Caco-2 (cell line): ENCODE measurements around the gene KAT7. TPM values are rescaled to one million over a fixed set of nuclear protein-coding genes. Genes with fewer than 3 reads are reported as not detected.
A peak's percentile ranks its signal among the peaks of the same experiment; 100 is the strongest.

Experiments
- BruUV-seq: library from RNA; stranded (reverse); fragments of 400-500 nt; replicated peaks from 2 replicates; lab custom pipeline; 2021; lab: Mats Ljungman, UMichigan
- CTCF ChIA-PET: fragments of 300-600 bp; sonication (Branson Sonifier 250); formaldehyde crosslinking; loops from one replicate; lab custom pipeline; 2022; ENCODE audit warnings: antibody characterized with exemption; lab: Charles Lee
- POLR2A ChIA-PET: fragments of 300-600 bp; sonication (Branson Sonifier 250); formaldehyde crosslinking; loops from one replicate; lab custom pipeline; 2022; ENCODE audit warnings: antibody characterized with exemption; lab: Charles Lee
- DNase-seq, 2 experiments: peaks; one replicate each; pipeline versions ENCODE4 v3.0.0 to v3.0.0-alpha.2; 2020 to 2022
- H3K27me3 ChIP-seq: replicated peaks from 2 replicates; pipeline ENCODE4 v1.6.0; 2011; ENCODE audit warnings: low read length; ENCODE audit not compliant: control insufficient read depth, insufficient read depth
- H3K36me3 ChIP-seq: 2 replicates; pipeline ENCODE4 v1.5.1; 2011; ENCODE audit warnings: low read length; ENCODE audit not compliant: control insufficient read depth, insufficient read depth
- H3K4me1 ChIP-seq: fragments of 250-450 bp; sonication (Bioruptor Pico); 2 replicates; pipeline ENCODE4 v1.5.1; 2020; ENCODE audit warnings: mild to moderate bottlenecking
- H3K4me3 ChIP-seq: 2 replicates; pipeline ENCODE4 v1.5.1; 2011; ENCODE audit warnings: low read depth, mild to moderate bottlenecking, control low read depth, low read length
- H3K9me3 ChIP-seq: fragments of 250-450 bp; sonication (Bioruptor Pico); 2 replicates; pipeline ENCODE4 v1.5.1; 2020; ENCODE audit warnings: mild to moderate bottlenecking, moderate library complexity
- H3K27ac Mint-ChIP-seq: one replicate; pipeline ENCODE4 v1.8.0; 2022; ENCODE audit warnings: mixed read lengths; ENCODE audit not compliant: unreplicated experiment
- H3K27me3 Mint-ChIP-seq: one replicate; pipeline ENCODE4 v1.8.0; 2022; ENCODE audit warnings: mixed read lengths; ENCODE audit not compliant: insufficient read depth, unreplicated experiment
- H3K36me3 Mint-ChIP-seq: one replicate; pipeline ENCODE4 v1.8.0; 2022; ENCODE audit warnings: mild to moderate bottlenecking, mixed read lengths; ENCODE audit not compliant: insufficient read depth, unreplicated experiment
- H3K4me1 Mint-ChIP-seq: one replicate; pipeline ENCODE4 v1.8.0; 2022; ENCODE audit warnings: low read depth, mixed read lengths; ENCODE audit not compliant: unreplicated experiment
- H3K4me3 Mint-ChIP-seq: one replicate; pipeline ENCODE4 v1.8.0; 2022; ENCODE audit warnings: mild to moderate bottlenecking, moderate library complexity, mixed read lengths; ENCODE audit not compliant: unreplicated experiment
- H3K9me3 Mint-ChIP-seq: one replicate; pipeline ENCODE4 v1.8.0; 2022; ENCODE audit warnings: mixed read lengths; ENCODE audit not compliant: unreplicated experiment
- intact Hi-C: fragments of 100-400 bp; cut with micrococcal nuclease; formaldehyde crosslinking; loops from one replicate; pipeline ENCODE4 v1.10.0; 2022; ENCODE audit not compliant: unreplicated experiment
- total RNA-seq: library from RNA; stranded (reverse); gene quantifications from 2 replicates; pipeline ENCODE4 v1.2.3, GENCODE V29; 2022
- TF ChIP-seq, protein P1 (sequence below), 2 experiments: fragments of 200-600 bp in 1 of 2; IDR thresholded peaks; 1 replicate in 1 of 2; 2 replicates in 1 of 2; pipeline versions ENCODE4 v1.5.1 to v1.8.0; 2011 to 2022; ENCODE audit warnings: antibody characterized with exemption in 1 of 2, control low read depth in 1 of 2, inconsistent platforms in 1 of 2, low read depth in 1 of 2, low read length in 1 of 2, mild to moderate bottlenecking in 1 of 2, moderate library complexity in 1 of 2; ENCODE audit not compliant: insufficient read depth in 1 of 2, severe bottlenecking in 1 of 2, unreplicated experiment in 1 of 2

KAT7 gene
- total RNA-seq, 1 experiment from 2014 or later: 137 TPM

DNA sequence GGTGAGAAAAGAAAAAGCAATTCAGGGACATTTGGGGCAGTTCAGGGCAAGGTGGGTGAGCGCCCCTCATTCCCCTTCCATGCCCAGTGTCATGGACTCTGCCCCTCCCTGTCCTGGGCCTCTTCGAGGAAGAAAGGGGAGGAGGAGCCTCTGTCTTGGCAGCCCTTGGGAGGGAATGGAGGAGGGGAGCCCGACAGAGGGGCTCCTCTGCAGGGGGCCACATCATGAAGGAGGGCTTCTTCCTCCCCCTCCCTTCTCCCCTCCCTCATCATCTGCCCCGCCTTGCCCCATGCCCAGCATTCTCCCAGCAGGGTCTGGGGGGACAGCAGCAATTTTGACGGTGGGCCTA, 92.5 kb downstream of the KAT7 start:
- no peaks in the 10 kb centered on the region for H3K27me3 ChIP-seq
- POLR2A ChIA-PET: interaction anchor here (1.1 kb wide), 1 partner anchor 20 kb away, joined by 3 read pairs; no protein-coding TSS in a partner anchor
- BruUV-seq: TSS peak; percentile 70

GRCh38 chr17:49882434-49882833, 94.0 kb downstream of the KAT7 start:
- Histone ChIP-seq H3K36me3 (no peaks in the 10 kb centered on the region), H3K4me3 (no peak overlapping the region), H3K9me3 (no peaks in the 10 kb centered on the region), H3K4me1 (peaks cover 74% of the 10 kb centered on the region), H3K27me3 (no peaks in the 10 kb centered on the region)
- Mint-ChIP-seq H3K4me1 (peaks cover 58% of the 10 kb centered on the region), H3K4me3 (no peak overlapping the region), H3K27ac (peak overlapping the region; percentile 60), H3K9me3 (no peaks in the 10 kb centered on the region), H3K27me3 (no peaks in the 10 kb centered on the region), H3K36me3 (peaks cover 8% of the 10 kb centered on the region)
- BruUV-seq: no TSS peak
- intact Hi-C loops: no loop called here
- ChIA-PET CTCF (interaction anchor here (0.6 to 1.5 kb wide), 11 partner anchors 16 to 318 kb away, joined by 3 to 10 read pairs (median 5); partner anchors contain the start of gene DLX3), POLR2A (interaction anchor here (0.8 kb wide), 1 partner anchor 241 kb away, joined by 4 read pairs; no protein-coding TSS in a partner anchor)
- TF ChIP-seq, protein P1, sequence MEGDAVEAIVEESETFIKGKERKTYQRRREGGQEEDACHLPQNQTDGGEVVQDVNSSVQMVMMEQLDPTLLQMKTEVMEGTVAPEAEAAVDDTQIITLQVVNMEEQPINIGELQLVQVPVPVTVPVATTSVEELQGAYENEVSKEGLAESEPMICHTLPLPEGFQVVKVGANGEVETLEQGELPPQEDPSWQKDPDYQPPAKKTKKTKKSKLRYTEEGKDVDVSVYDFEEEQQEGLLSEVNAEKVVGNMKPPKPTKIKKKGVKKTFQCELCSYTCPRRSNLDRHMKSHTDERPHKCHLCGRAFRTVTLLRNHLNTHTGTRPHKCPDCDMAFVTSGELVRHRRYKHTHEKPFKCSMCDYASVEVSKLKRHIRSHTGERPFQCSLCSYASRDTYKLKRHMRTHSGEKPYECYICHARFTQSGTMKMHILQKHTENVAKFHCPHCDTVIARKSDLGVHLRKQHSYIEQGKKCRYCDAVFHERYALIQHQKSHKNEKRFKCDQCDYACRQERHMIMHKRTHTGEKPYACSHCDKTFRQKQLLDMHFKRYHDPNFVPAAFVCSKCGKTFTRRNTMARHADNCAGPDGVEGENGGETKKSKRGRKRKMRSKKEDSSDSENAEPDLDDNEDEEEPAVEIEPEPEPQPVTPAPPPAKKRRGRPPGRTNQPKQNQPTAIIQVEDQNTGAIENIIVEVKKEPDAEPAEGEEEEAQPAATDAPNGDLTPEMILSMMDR (IDR thresholded peaks at IDR 0.05; ENCODE audit: insufficient read depth in 1 of 2, low read depth in 1 of 2, low read length in 1 of 2, severe bottlenecking in 1 of 2, unreplicated experiment in 1 of 2): no peak
- no peak for DNase-seq

More for the DNA sequence above, 92.5 kb downstream of the KAT7 start:
- TF ChIP-seq, protein P1 (IDR thresholded peaks at IDR 0.05; ENCODE audit: insufficient read depth in 1 of 2, low read depth in 1 of 2, low read length in 1 of 2, severe bottlenecking in 1 of 2, unreplicated experiment in 1 of 2): no peak
- Mint-ChIP-seq H3K36me3 (no peaks in the 10 kb centered on the region), H3K4me1 (peaks cover 44% of the 10 kb centered on the region), H3K27ac (peak overlapping the region; percentile 83), H3K27me3 (no peaks in the 10 kb centered on the region), H3K9me3 (no peaks in the 10 kb centered on the region), H3K4me3 (peak overlapping the region; percentile 63)
- DNase-seq: peak; percentile 69 to 79
- no peak overlapping the region for H3K4me3 ChIP-seq
- H3K36me3 ChIP-seq: no peaks in the 10 kb centered on the region
- intact Hi-C loops: loop anchor here (2.0 kb wide), 1 partner anchor 260 kb away; no protein-coding TSS in a partner anchor
- CTCF ChIA-PET: interaction anchor here (0.6 to 2.4 kb wide), 14 partner anchors 15 to 303 kb away, joined by 3 to 14 read pairs (median 6); partner anchors contain the start of gene DLX3
- H3K4me1 ChIP-seq: peaks cover 63% of the 10 kb centered on the region
- H3K9me3 ChIP-seq: no peaks in the 10 kb centered on the region

Other genes starting within 250 kb of the KAT7 start
- gene NXPH3, start 212.8 kb upstream of the KAT7 start, total RNA-seq: 1.7 and 2.0 TPM in 2 replicates
- gene SPOP, start 110.6 kb upstream of the KAT7 start, total RNA-seq: 70.2 and 78.4 TPM in 2 replicates
- gene SLC35B1, start 80.7 kb upstream of the KAT7 start, total RNA-seq: 228 and 232 TPM in 2 replicates
- 36.8 and 41.5 TPM in 2 replicates for gene FAM117A, start 24.6 kb upstream of the KAT7 start, total RNA-seq
- 10.8 and 17.1 TPM in 2 replicates for gene TAC4, start 59.4 kb downstream of the KAT7 start, total RNA-seq
- gene DLX4, start 180.5 kb downstream of the KAT7 start, total RNA-seq: 27.0 and 33.1 TPM in 2 replicates
- 3.9 and 4.9 TPM in 2 replicates for gene DLX3, start 206.5 kb downstream of the KAT7 start, total RNA-seq